ENCODE data around the gene MRPL14.
A peak's percentile ranks its signal among the peaks of the same experiment; 100 is the strongest.
"Not testable (repeated sequence)": the region's sequence is repeated elsewhere in the genome, so short reads cannot be mapped to it uniquely, and the experiment has no call there.

Gene MRPL14

DNA sequence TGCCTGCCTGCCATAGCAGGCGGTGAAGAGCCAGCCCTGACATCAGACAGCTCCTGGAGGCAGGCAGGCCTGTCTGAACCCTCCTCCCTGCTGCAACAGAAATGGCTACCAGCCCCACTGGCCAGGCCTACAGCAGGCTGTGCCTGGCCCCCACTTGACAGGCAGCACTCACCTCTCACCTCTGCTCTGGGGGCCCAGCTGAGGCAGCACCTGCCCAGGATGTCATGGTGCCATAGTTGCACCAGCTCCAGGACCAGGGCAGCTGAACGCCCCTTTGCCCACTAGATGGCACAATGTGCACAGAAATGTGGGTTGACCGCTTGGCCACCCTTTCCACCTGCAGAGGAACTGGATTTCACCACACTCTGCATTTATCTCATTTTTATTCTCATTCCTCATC is 30.6 kb downstream of the MRPL14 start:
- peak; percentile 76 for DNase-seq

- not testable (repeated sequence) for DNase-seq
Observed at GRCh38 chr6:44095243-44095623, 32.0 kb downstream of the MRPL14 start.

GRCh38 chr6:44094403-44095242 is 32.6 kb downstream of the MRPL14 start:
- DNase-seq = no peak

DNA sequence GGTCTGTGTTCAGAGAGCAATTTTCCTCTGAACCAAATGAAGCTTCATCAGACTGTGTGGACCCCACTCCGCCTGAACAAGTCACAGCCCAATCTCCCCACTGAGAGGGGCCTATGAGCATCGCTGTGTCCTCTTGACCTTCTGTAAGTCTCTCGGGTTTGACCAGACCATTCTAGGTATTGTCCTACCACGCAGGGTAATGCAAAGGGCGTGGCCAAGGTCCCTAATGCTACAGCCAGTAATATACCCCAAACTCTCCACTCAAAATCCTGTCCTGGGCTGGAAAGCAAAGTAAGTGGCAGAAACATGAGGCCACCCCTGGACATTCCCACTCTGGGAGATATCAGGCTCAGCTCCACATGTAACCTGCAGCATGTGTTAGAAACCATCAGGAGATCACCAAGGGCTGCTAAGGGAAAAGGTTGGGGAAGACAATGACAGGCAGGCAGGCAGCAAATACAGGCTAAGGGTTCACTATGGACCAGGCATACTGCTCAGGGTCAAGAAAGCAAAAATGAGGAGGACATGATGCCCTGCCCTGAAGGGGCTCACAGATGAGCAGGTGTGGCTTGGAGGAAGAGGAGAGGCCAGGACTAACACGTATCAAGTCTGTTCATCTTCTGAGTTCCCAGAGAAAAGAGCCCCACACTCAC is 33.4 kb downstream of the MRPL14 start:
- DNase-seq = no peak

DNA sequence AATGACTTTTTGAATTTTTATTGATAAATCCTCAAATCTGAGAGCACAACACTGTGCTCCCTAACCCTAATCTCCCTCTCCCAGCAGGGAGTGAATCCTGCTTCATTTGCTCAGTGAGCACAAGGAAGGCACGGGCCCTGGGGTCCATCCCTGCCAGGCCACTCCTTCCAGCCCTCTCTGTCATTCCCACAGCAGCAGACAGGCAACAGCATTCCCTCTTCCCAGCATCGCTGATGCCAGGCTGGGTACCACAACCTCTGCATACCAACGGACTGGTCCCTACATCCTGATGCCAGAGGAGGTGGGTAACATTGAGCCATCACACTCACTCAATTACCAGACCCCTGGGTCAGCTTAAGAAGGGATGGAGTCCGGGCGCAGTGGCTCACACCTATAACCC is 34.2 kb downstream of the MRPL14 start:
- DNase-seq = no peak

DNA sequence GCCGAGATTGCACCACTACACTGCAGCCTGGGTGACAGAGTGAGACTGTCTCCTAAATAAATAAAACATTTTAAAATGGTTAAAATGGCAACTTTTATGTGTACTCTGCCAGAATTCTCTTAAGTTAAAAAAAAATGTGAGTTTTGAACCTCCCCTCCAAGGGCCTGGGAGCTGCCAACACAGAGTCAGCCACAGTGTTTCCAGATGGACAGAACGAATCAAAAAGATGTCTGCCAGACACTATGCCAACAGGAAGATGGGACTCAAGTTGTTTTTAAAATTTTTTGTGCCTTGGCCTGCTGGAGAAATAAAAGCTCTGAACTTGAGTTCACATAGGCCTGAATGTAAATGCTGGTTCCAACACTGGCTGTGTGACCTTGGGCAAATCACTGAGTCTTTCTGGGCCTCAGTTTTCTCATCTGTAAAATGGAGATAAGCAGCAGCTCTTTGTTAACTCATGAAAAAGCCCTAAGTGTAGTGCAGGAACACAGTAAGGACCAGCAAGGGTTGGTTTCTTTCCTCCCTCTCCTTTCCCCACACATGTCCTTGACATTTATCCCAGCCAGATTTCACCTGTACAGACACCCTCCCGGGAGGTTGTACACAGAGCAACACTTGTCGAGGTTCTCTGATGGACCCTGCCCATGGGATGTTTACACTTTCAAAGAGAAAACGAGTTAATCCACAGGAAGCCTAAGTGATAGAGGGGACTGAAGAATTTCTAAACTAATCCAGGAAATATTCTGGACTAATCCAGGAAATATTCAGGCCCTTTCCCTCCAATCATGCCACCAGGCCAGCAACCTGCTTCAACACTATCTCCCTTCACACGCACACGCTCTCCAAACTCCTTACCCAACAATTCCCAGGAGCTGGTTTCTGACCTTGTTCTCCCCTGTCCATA is 35.0 kb downstream of the MRPL14 start:
- DNase-seq = no peak

DNA sequence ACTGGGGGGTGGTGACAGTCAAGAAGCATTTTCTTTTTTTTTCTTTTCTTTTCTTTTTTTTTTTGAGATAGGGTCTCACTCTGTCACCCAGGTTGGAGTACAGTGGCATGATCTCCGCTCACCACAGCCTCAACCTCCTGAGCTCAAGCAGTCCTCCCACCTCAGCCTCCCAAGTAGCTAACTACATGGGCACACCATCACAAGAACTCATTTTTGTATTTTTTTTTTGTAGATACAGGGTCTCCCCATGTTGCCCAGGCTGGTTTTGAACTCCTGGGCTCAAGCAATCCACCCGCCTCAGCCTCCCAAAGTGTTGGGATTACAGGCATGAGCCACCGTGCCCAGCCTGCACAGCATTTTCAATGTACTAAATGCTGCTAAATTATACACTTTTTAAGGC is 35.9 kb downstream of the MRPL14 start:
- DNase-seq = not testable (repeated sequence)

DNA sequence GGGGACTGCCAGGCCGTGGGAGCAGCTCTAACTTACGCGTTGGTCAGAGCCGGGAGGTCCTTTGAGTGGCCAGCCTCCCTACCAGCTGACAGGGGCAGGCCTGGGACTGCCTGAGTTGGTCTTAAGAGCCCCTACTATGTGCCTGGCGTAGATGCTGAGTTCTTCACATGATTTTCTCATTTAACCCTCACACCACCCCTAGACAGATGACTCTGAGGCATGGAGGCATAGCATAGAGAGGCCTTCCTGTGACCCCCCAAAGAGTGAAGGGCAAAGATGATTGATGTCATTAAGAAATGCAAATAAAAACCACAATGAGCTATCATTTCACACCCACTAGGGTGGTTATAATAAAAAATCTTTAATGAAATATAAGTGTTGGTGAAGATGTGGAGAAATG is 36.8 kb downstream of the MRPL14 start:
- DNase-seq = no peak

- DNase-seq = no peak
Observed at GRCh38 chr6:44088827-44089590, 38.2 kb downstream of the MRPL14 start.

DNA sequence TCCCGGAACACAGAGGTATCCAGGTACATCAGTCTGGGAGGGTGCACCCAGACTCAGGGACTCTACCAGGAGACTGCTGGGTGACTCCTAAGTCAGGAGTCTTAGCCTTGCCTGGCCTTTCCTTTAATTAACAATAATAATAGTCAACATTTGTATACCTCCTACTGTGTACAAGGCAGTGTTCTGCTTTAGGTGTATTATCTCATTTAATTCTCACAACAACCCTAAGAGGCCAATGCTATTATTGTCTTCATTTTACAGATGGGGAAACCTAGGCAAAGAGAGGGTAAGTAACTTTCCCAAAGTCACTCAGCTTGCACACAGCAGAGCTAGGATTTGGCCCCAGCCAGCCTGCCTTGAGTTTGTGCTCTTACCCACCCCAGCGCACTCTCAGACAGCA is 39.6 kb downstream of the MRPL14 start:
- DNase-seq = no peak

GRCh38 chr6:44086931-44087574 is 40.2 kb downstream of the MRPL14 start:
- no peak for DNase-seq

DNA sequence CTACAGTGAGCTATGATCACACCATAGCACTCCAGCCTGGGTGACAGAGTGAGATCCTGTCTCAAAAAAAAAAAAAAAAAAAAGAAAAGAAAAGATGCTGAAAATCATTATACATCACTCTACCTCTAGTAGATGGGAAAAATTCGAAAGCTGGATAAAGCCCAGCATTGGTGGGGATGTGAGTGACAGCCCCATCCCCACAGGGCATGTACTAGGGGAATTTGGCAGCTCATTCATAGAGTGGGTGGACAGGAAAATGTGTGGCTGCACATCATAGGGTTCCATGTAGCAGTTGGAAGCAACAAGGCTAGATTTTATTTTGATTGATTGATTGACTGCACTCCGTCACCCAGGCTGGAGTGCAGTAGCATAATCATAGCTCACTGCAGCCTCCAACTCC is 42.0 kb downstream of the MRPL14 start:
- no peak for DNase-seq

DNA sequence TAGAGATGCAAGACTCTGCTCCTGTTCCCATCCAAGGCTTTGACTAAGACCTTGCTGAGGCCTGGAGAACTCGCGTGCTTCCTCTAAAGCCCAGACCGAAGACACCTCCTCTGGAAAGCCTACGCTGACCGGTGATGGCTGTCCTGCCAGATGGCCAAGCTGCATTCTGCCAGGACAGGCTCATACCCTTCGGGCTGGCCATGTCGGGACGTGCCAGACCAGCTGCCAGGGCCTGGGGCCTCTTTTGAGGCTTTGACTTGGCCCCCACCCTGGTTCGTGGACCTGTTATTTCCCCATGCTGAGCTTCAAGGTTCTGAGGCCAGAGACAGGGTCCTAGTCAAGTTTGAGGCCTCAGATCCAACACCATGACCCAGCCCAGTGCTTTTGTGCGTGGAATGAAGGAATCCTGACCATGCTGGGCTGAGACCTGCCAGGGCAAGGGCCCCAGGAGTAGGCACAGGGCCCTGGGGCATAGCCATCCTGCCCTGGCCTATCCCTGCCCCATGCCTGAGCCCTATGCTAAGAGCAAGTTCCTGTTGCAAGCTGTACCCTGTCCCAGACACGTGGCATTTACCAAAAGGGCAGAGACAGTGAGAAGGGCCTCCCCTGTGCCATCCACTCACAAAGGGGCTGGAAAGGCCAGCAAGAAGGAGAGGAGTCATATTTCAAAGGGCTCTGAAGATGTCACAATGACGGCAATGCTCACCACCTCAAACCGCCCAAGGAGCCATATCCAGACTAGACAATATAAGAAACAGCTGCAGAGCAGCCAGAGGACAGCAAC is 42.8 kb downstream of the MRPL14 start:
- no peak for DNase-seq

DNA sequence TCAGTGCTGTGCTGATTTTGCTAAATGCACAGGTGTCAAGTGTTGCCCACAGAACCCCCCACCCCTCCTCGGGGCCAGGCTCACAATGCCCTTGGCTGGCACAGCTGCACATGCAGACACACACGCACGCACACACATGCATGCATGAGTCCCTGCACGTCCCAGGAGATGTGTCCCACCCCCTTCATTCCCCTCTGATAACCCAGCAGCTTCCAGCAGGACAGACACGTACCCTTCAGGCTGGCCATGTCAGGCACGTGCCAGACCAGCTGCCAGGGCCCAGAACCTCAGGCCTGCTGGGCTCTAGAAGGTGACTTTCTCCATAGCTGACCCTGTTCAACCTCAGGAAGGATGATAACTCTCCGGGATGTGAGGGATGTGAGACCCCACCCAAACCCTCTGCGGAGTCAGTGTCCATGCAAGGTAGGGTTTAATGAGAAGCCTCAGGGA is 44.4 kb downstream of the MRPL14 start:
- no peak for DNase-seq

DNA sequence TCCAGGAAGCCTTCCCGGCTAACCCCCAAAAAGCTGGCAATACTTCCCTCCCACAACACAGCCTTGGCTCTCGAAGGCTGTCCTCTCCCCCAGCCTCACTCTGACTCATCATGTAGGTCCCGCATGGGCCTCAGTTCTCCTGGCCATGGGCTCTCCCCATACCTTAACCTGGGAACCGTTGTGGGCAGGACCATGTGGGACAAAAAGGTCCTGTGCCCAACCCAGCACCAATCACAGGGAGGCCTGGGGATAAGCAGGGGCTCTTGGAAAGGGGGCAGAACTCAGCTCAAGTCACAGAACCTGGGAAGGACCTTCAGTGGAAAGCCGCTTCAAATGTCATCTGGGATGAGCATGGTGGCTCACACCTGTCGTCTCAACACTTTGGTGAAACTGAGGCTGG is 45.5 kb downstream of the MRPL14 start:
- DNase-seq = no peak

- no peak for DNase-seq
Observed at GRCh38 chr6:44080561-44081521, 46.4 kb downstream of the MRPL14 start.

DNA sequence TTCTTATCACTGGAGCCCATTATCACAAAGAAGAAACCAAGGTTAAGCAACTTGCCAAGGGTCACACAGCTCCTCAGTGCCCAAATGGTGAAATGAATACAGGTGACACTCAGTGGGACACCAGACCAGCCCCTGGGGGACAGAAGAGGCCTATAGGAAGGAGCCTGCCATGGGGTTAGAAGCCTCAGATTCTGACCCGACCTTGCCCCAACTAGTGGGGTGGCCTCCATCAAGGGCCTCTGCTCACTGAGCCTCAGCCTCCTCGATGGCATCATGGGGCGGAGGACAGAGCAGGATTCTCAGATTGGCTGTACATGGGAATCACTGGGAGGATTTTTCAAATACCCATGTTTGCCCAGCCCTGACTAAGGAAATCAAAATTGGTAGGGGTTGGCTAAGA is 47.6 kb downstream of the MRPL14 start:
- no peak for DNase-seq

GRCh38 chr6:44078827-44079671 is 48.2 kb downstream of the MRPL14 start:
- DNase-seq = peak; percentile 67

DNA sequence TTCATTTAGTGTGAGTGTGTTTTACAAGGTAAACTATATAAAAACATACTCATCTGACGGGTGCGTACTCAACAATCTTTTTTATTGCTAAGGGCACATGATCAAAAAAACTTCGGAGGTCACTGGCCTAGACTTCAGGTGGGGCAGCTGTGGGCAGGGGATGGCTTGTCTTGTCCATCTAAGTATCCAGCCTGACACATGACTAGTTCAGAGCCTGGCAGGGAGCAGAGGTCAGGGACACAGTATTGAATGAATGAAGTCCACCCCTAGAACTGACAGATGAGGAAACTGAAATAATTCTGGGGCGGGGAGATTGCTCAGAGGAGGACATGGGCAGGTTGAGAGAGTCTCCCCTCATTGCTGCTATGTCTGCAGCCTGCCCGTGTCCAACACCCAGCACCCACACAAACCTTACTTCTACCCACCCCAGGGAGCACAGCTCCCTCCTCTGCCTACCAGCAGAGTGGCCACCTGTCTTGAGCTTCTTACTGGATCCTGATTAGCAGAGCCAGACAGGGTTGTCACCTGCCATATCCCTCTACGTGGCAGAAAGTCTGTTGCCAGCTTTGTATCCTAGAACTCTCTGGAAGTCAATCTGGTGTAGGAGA is 48.9 kb downstream of the MRPL14 start:
- DNase-seq = no peak

Measured in CD4-positive, alpha-beta T cell treated with Interleukin-15 for 1 hour (primary cell).